Kidney epithelial cell (primary cell): Measurements from ENCODE around the gene TYW1B. TPM values are rescaled to one million over a fixed set of nuclear protein-coding genes. Genes with fewer than 3 reads are reported as not detected.
"Not testable (repeated sequence)": the region's sequence is repeated elsewhere in the genome, so short reads cannot be mapped to it uniquely, and the experiment has no call there.

Source experiments
- DNase-seq: peaks from one replicate; pipeline ENCODE4 v3.0.0-alpha.2; 2010; ENCODE audit warnings: low read depth
- H3K27me3 ChIP-seq: 2 replicates; pipeline ENCODE4 v1.6.0; 2011; ENCODE audit warnings: low read length; ENCODE audit not compliant: control insufficient read depth, insufficient read depth
- H3K36me3 ChIP-seq: 2 replicates; pipeline ENCODE4 v1.5.1; 2011; ENCODE audit warnings: low read length; ENCODE audit not compliant: control insufficient read depth, insufficient read depth
- H3K4me3 ChIP-seq: 2 replicates; pipeline ENCODE4 v1.5.1; 2011; ENCODE audit warnings: low read depth, mild to moderate bottlenecking, control low read depth, low read length
- CTCF ChIP-seq: IDR thresholded peaks from 2 replicates; pipeline ENCODE4 v1.5.1; 2011; ENCODE audit warnings: mild to moderate bottlenecking, moderate library complexity, low read length, control low read depth, inconsistent platforms; ENCODE audit not compliant: insufficient read depth, poor library complexity, severe bottlenecking
- total RNA-seq: library from RNA; depleted of rRNA; stranded (reverse); fragments of >200 nt; gene quantifications from 2 replicates; pipeline ENCODE4 v1.2.3, GENCODE V29; 2015

The TYW1B gene
- total RNA-seq, 1 donor from 2014 or later, result 8.7 TPM

GRCh38 chr7:72829687-72830354 lies 1.8 kb upstream of the TYW1B start:
- DNase-seq, H3K36me3 ChIP-seq, H3K27me3 ChIP-seq: not testable (repeated sequence)
- H3K4me3 ChIP-seq, result peak overlapping the region; percentile 65
- peak; percentile 48 for TF ChIP-seq CTCF

GRCh38 chr7:72829291-72829686 lies 1.3 kb upstream of the TYW1B start:
- H3K4me3 ChIP-seq, result peak overlapping the region; percentile 65
- DNase-seq, result peak; percentile 85
- H3K27me3 ChIP-seq, H3K36me3 ChIP-seq: not testable (repeated sequence)

- not testable (repeated sequence) for H3K36me3 ChIP-seq, H3K4me3 ChIP-seq, DNase-seq, H3K27me3 ChIP-seq
- TF ChIP-seq CTCF, result peak; percentile 14
Measured at GRCh38 chr7:72823765-72824732, 4.0 kb downstream of the TYW1B start.

GRCh38 chr7:72822497-72822896 lies 5.5 kb downstream of the TYW1B start:
- H3K36me3 ChIP-seq, H3K4me3 ChIP-seq, DNase-seq, H3K27me3 ChIP-seq: not testable (repeated sequence)

- not testable (repeated sequence) for H3K27me3 ChIP-seq, DNase-seq
Measured at GRCh38 chr7:72818663-72819361, 9.2 kb downstream of the TYW1B start.

GRCh38 chr7:72817661-72818060 lies 10.3 kb downstream of the TYW1B start:
- H3K36me3 ChIP-seq, H3K27me3 ChIP-seq, DNase-seq, H3K4me3 ChIP-seq: not testable (repeated sequence)

More at GRCh38 chr7:72818663-72819361, 9.2 kb downstream of the TYW1B start:
- H3K36me3 ChIP-seq, H3K4me3 ChIP-seq: not testable (repeated sequence)

- not testable (repeated sequence) for DNase-seq, H3K36me3 ChIP-seq, H3K27me3 ChIP-seq, H3K4me3 ChIP-seq
Measured at GRCh38 chr7:72816370-72817157, 11.4 kb downstream of the TYW1B start.

- not testable (repeated sequence) for H3K27me3 ChIP-seq, H3K4me3 ChIP-seq, H3K36me3 ChIP-seq, DNase-seq
Measured at GRCh38 chr7:72810437-72810836, 17.6 kb downstream of the TYW1B start.

- not testable (repeated sequence) for H3K36me3 ChIP-seq, H3K27me3 ChIP-seq, DNase-seq, H3K4me3 ChIP-seq
Measured at GRCh38 chr7:72808511-72808910, 19.5 kb downstream of the TYW1B start.

GRCh38 chr7:72806851-72807250 lies 21.1 kb downstream of the TYW1B start:
- DNase-seq, result not testable (repeated sequence)

More at GRCh38 chr7:72806851-72807250, 21.1 kb downstream of the TYW1B start:
- not testable (repeated sequence) for H3K4me3 ChIP-seq, H3K36me3 ChIP-seq, H3K27me3 ChIP-seq
